K562 (cell line): ENCODE data around the gene IL20. TPM values are rescaled to one million over a fixed set of nuclear protein-coding genes. Genes with fewer than 3 reads are reported as not detected.

Experiments
- ATAC-seq: fragments of 200-7000 bp; cut with Tn5 transposase; 3 replicates; pipeline ENCODE4 v1.9.1; 2020; ENCODE audit warnings: moderate library complexity
- BruUV-seq: library from RNA; stranded (reverse); fragments of 400-500 nt; replicated peaks from 2 replicates; lab custom pipeline; 2021; lab: Mats Ljungman, UMichigan
- CTCF ChIA-PET: fragments of 300-600 bp; formaldehyde crosslinking; extraction: SDS; loops from one replicate; lab custom pipeline; 2021; ENCODE audit warnings: low intra/inter-chr PET ratio; lab: Yijun Ruan, JAX
- POLR2A ChIA-PET: fragments of 300-600, 350-650 bp; sonication (Branson Sonifier 250); formaldehyde crosslinking; extraction: SDS; loops from one replicate; lab custom pipeline; 2021; ENCODE audit warnings: antibody characterized with exemption, inconsistent platforms; lab: Yijun Ruan, JAX
- DNase-seq, 4 experiments: peaks; one replicate each; pipeline versions ENCODE4 v3.0.0 to v3.0.0-alpha.2; 2011 to 2018; ENCODE audit warnings: low spot score in 3 of 4, mixed read lengths in 3 of 4; ENCODE audit errors: extremely low read depth in 1 of 4
- FAIRE-seq: peaks from 2 replicates; lab custom pipeline; 2011; peaks lifted over from hg19 to GRCh38; lab: Jason Lieb, UNC
- H2AFZ ChIP-seq: 2 replicates; pipeline ENCODE4 v1.6.0; 2011; ENCODE audit warnings: low read depth, low read length, control low read depth, inconsistent platforms
- H3K27ac ChIP-seq: fragments of 200-600 bp; 3 replicates; pipeline ENCODE4 v1.8.0; 2011; ENCODE audit warnings: low read depth, mild to moderate bottlenecking, control low read depth, inconsistent platforms, low read length, moderate library complexity, mixed read lengths; ENCODE audit errors: extremely low read depth
- H3K27me3 ChIP-seq, 2 experiments: fragments of 300-600 bp in 1 of 2; 2 replicates in 1 of 2; 3 replicates in 1 of 2; pipeline versions ENCODE4 v1.6.0 to v1.8.0; 2011; ENCODE audit warnings: inconsistent platforms in 2 of 2, low read length in 2 of 2, mild to moderate bottlenecking in 1 of 2, mixed read lengths in 1 of 2, moderate library complexity in 1 of 2; ENCODE audit not compliant: control insufficient read depth in 2 of 2, insufficient read depth in 2 of 2
- H3K36me3 ChIP-seq: fragments of 300-600 bp; 3 replicates; pipeline ENCODE4 v1.8.0; 2011; ENCODE audit warnings: mild to moderate bottlenecking, low read length, inconsistent platforms; ENCODE audit not compliant: control insufficient read depth, insufficient read depth
- H3K4me1 ChIP-seq, 2 experiments: fragments of 200-600 bp in 1 of 2; replicated peaks in 1 of 2; 2 replicates in 1 of 2; 3 replicates in 1 of 2; pipeline versions ENCODE4 v1.5.1 to v1.8.0; 2011; ENCODE audit warnings: inconsistent platforms in 2 of 2, low read length in 2 of 2, mild to moderate bottlenecking in 1 of 2, mixed read lengths in 1 of 2, moderate library complexity in 1 of 2; ENCODE audit not compliant: control insufficient read depth in 2 of 2, insufficient read depth in 2 of 2
- H3K4me2 ChIP-seq: 2 replicates; pipeline ENCODE4 v1.6.1; 2011; ENCODE audit warnings: low read length, control low read depth, inconsistent platforms, mixed read lengths; ENCODE audit not compliant: insufficient read depth
- H3K4me3 ChIP-seq: fragments of 200-600 bp; sonication (generic), shearing (Covaris generic); 2 replicates; pipeline ENCODE4 v1.5.1; 2016; ENCODE audit warnings: control low read depth, inconsistent platforms
- H3K79me2 ChIP-seq: fragments of 200-600 bp; 3 replicates; pipeline ENCODE4 v1.8.0; 2011; ENCODE audit warnings: low read length, inconsistent platforms; ENCODE audit not compliant: control insufficient read depth, insufficient read depth
- H3K9ac ChIP-seq, 2 experiments: 2 replicates each; pipeline versions ENCODE4 v1.6.0 to v1.6.1; 2011; ENCODE audit warnings: low read depth in 2 of 2, low read length in 2 of 2, control low read depth in 1 of 2, inconsistent platforms in 1 of 2, mild to moderate bottlenecking in 1 of 2, mixed read lengths in 1 of 2; ENCODE audit not compliant: insufficient read depth in 1 of 2
- H3K9me1 ChIP-seq: one replicate; pipeline ENCODE4 v1.6.0; 2011; ENCODE audit warnings: inconsistent platforms, mild to moderate bottlenecking, low read length, moderate library complexity; ENCODE audit not compliant: control insufficient read depth, insufficient read depth
- H3K9me3 ChIP-seq: replicated peaks from 2 replicates; pipeline ENCODE4 v1.5.1; 2011; ENCODE audit warnings: low read depth, low read length, inconsistent platforms; ENCODE audit not compliant: control insufficient read depth, insufficient read depth
- H4K20me1 ChIP-seq: replicated peaks from 2 replicates; pipeline ENCODE4 v1.6.1; 2011; ENCODE audit warnings: low read length, inconsistent platforms, mixed read lengths; ENCODE audit not compliant: control insufficient read depth, insufficient read depth
- CCNT2 ChIP-seq: IDR thresholded peaks from 2 replicates; pipeline ENCODE4 v1.6.1; 2011; ENCODE audit warnings: borderline replicate concordance, low read depth, mild to moderate bottlenecking, moderate library complexity, mixed read lengths, low read length; ENCODE audit not compliant: insufficient read length; ENCODE audit errors: extremely low read depth
- CREB1 ChIP-seq, 2 experiments: sonication (generic) in 1 of 2; formaldehyde crosslinking in 1 of 2; IDR thresholded peaks; 2 replicates each; pipeline versions ENCODE4 v1.6.1 to v1.8.0; 2012 to 2022; ENCODE audit warnings: inconsistent platforms in 1 of 2, mild to moderate bottlenecking in 1 of 2, missing genetic modification reagents in 1 of 2, moderate library complexity in 1 of 2
- GATAD2B ChIP-seq: fragments of 450-650 bp; IDR thresholded peaks from 2 replicates; pipeline ENCODE4 v1.6.1; 2017; ENCODE audit warnings: mild to moderate bottlenecking, borderline replicate concordance
- GTF2E2 ChIP-seq: fragments of 200-800 bp; sonication (Bioruptor generic); IDR thresholded peaks from 2 replicates; pipeline ENCODE4 v1.6.1; 2016; ENCODE audit warnings: missing genetic modification characterization, missing compliant biosample characterization
- HIVEP1 ChIP-seq: fragments of 250-450 bp; sonication (Bioruptor Pico); IDR thresholded peaks from 2 replicates; pipeline ENCODE4 v1.4.0; 2020; ENCODE audit warnings: mild to moderate bottlenecking
- MBD2 ChIP-seq: sonication (generic); IDR thresholded peaks from 2 replicates; pipeline ENCODE4 v1.6.1; 2016; ENCODE audit warnings: low read depth, borderline replicate concordance
- NR2C2 ChIP-seq, 2 experiments: fragments of 200-800 bp in 1 of 2; sonication (Bioruptor generic) in 1 of 2; sonication (generic) in 1 of 2; formaldehyde crosslinking in 1 of 2; IDR thresholded peaks; 2 replicates each; pipeline versions ENCODE4 v1.6.1 to v1.8.0; 2016 to 2022; ENCODE audit warnings: mild to moderate bottlenecking in 1 of 2, missing compliant biosample characterization in 1 of 2, missing genetic modification characterization in 1 of 2, missing genetic modification reagents in 1 of 2
- RBM22 ChIP-seq: fragments of 200-400 bp; formaldehyde crosslinking; IDR thresholded peaks from 2 replicates; pipeline ENCODE4 v1.6.1; 2018; ENCODE audit warnings: low read length, low read depth; ENCODE audit not compliant: poor library complexity, severe bottlenecking
- SRSF9 ChIP-seq: fragments of 200-400 bp; formaldehyde crosslinking; IDR thresholded peaks from 2 replicates; pipeline ENCODE4 v1.6.1; 2017; ENCODE audit warnings: low read depth, low read length, borderline replicate concordance
- ZNF274 ChIP-seq: IDR thresholded peaks from 2 replicates; pipeline ENCODE4 v1.6.1; 2011; ENCODE audit warnings: low read depth, mild to moderate bottlenecking, low read length, moderate library complexity, borderline replicate concordance
- ZNF41 ChIP-seq: fragments of 250-450 bp; sonication (Bioruptor Pico); conservative IDR thresholded peaks from 2 replicates; pipeline ENCODE4 v1.4.0; 2020; ENCODE audit warnings: mild to moderate bottlenecking
- ZNF445 ChIP-seq: fragments of 250-450 bp; sonication (Bioruptor Pico); IDR thresholded peaks from 2 replicates; pipeline ENCODE4 v1.4.0; 2020; ENCODE audit warnings: low read depth, mild to moderate bottlenecking, moderate library complexity
- WGBS: fragments of 100-300 bp; shearing (Covaris generic); methylation state at CpG from one replicate; pipeline ENCODE4 v1.1.6; 2016; ENCODE audit warnings: low coverage, mixed read lengths; ENCODE audit not compliant: insufficient coverage; ENCODE audit errors: missing lambda C conversion rate; 5-methylcytosine and 5-hydroxymethylcytosine counted together
- in situ Hi-C: fragments of 300-500 bp; cut with MboI; formaldehyde crosslinking; loops from 4 replicates; pipeline ENCODE4 v1.15.0; 2018; ENCODE audit warnings: inconsistent platforms, mixed read lengths
- intact Hi-C: fragments of 100-400 bp; cut with micrococcal nuclease; formaldehyde crosslinking; loops from 2 replicates; pipeline ENCODE4 v1.14.2; 2022
- polyA plus RNA-seq, 8 experiments: library from polyadenylated mRNA; depleted of rRNA in 4 of 8; stranded (reverse) in 5 of 8; unstranded in 3 of 8; fragments of >200 nt; fragmentation: Nextera tagmentation in 2 of 8; fragmentation: Illumina TruSeq in 1 of 8; extraction: Ambion mirVana in 2 of 8; extraction: Trizol in 1 of 8; gene quantifications; 2 replicates each; pipeline versions ENCODE4 v1.2.1 to v1.2.3, GENCODE V29; 2011 to 2014; ENCODE audit warnings: inconsistent platforms in 1 of 8, missing spikeins in 1 of 8
- total RNA-seq, 7 experiments: library from RNA; depleted of rRNA in 6 of 7; stranded (reverse); fragments of >200 nt in 6 of 7; fragmentation: Illumina TruSeq in 2 of 7; extraction: Trizol in 2 of 7; gene quantifications; 2 replicates each; pipeline versions ENCODE4 v1.2.1 to v1.2.3, GENCODE V29; 2011 to 2021; ENCODE audit warnings: low replicate concordance in 1 of 7
- TF ChIP-seq, protein P1 (sequence below), 2 experiments: IDR thresholded peaks; 2 replicates each; pipeline ENCODE4 v1.6.1; 2012; ENCODE audit warnings: improper control_type of control experiment in 2 of 2, low read depth in 2 of 2, low read length in 2 of 2, borderline replicate concordance in 1 of 2
- TF ChIP-seq, protein P2 (sequence below): fragments of 250-450 bp; sonication (Bioruptor Pico); IDR thresholded peaks from 2 replicates; pipeline ENCODE4 v1.8.0; 2021; ENCODE audit warnings: mild to moderate bottlenecking, moderate library complexity
- TF ChIP-seq, protein P3 (sequence below): sonication (generic); formaldehyde crosslinking; IDR thresholded peaks from 2 replicates; pipeline ENCODE4 v1.8.0; 2022; ENCODE audit warnings: mild to moderate bottlenecking, missing genetic modification reagents
- TF ChIP-seq, protein P4 (sequence below): sonication (generic); formaldehyde crosslinking; IDR thresholded peaks from 2 replicates; pipeline ENCODE4 v1.5.0; 2020; ENCODE audit warnings: missing genetic modification reagents

IL20 gene
- total and polyA plus RNA-seq, 9 of the 15 experiments (the other 6 are each of a cell fraction or from before 2014, with no cell fraction given): not detected

DNA sequence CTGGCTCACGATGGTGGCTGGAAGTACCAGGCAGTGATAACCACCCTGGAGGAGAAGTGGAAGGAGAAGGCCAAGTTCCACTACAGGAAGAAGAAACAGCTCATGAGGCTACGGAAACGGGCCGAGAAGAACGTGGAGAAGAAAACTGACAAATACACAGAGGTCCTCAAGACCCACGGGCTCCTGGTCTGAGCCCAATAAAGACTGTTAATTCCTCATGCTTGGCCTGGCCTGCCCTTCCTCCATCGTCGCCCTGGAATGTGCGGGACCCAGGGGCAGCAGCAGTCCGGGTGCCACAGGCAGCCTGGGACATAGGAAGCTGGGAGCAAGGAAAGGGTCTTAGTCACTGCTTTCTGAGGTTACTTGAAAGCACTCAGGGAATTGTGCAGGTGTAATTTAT is 42.6 kb downstream of the IL20 start:
- ChIA-PET POLR2A (interaction anchor here (0.6 to 2.5 kb wide), 6 partner anchors 13 to 598 kb away, joined by 3 to 7 read pairs (median 4); partner anchors contain the start of genes FCMR and IL20), CTCF (interaction anchor here (1.3 to 1.5 kb wide), 2 partner anchors 169 to 274 kb away, joined by 3 to 4 read pairs; no protein-coding TSS in a partner anchor)
- Histone ChIP-seq H4K20me1 (0 out of 2 replicates have a peak, but pooled peaks cover 3% of the 10 kb centered on the region), H3K4me3 (no peak overlapping the region), H3K27ac (no peak overlapping the region), H3K9me1 (no peaks in the 10 kb centered on the region), H3K36me3 (no peaks in the 10 kb centered on the region), H3K9ac (no peak overlapping the region), H3K79me2 (no peaks in the 10 kb centered on the region), H3K4me1 (peaks cover 9 to 18% of the 10 kb centered on the region in 2 experiments; a peak in 4 of 5 replicates), H2AFZ (0 out of 2 replicates have a peak overlapping the region, but pooled peaks have one; percentile 99), H3K4me2 (no peak overlapping the region), H3K27me3 (peaks cover 17 to 41% of the 10 kb centered on the region in 2 experiments; a peak in 4 of 5 replicates), H3K9me3 (no peaks in the 10 kb centered on the region)
- 40% methylated on average over 10 of the region's 10 CpGs for WGBS
- no peak for DNase-seq
- intact Hi-C loops: no loop called here
- ATAC-seq: no peak
- in situ Hi-C loops: loop anchor here (25.0 kb wide), 1 partner anchor 296 kb away; the partner anchor contains the start of gene EIF2D
- FAIRE-seq: no peak
- no TSS peak for BruUV-seq
- no peak for TF ChIP-seq CREB1 (IDR thresholded peaks at IDR 0.05)
- no peak for TF ChIP-seq CREB1 (CRISPR knock-in tag; IDR thresholded peaks at IDR 0.05)
- no peak for TF ChIP-seq GATAD2B
- no peak for TF ChIP-seq SRSF9
- TF ChIP-seq ZNF274: no peak
- no peak for TF ChIP-seq ZNF41 (CRISPR knock-in tag)
- TF ChIP-seq GTF2E2 (tag): no peak
- no peak for TF ChIP-seq CCNT2
- TF ChIP-seq ZNF445 (CRISPR knock-in tag): no peak
- TF ChIP-seq RBM22: no peak
- TF ChIP-seq, protein P1, sequence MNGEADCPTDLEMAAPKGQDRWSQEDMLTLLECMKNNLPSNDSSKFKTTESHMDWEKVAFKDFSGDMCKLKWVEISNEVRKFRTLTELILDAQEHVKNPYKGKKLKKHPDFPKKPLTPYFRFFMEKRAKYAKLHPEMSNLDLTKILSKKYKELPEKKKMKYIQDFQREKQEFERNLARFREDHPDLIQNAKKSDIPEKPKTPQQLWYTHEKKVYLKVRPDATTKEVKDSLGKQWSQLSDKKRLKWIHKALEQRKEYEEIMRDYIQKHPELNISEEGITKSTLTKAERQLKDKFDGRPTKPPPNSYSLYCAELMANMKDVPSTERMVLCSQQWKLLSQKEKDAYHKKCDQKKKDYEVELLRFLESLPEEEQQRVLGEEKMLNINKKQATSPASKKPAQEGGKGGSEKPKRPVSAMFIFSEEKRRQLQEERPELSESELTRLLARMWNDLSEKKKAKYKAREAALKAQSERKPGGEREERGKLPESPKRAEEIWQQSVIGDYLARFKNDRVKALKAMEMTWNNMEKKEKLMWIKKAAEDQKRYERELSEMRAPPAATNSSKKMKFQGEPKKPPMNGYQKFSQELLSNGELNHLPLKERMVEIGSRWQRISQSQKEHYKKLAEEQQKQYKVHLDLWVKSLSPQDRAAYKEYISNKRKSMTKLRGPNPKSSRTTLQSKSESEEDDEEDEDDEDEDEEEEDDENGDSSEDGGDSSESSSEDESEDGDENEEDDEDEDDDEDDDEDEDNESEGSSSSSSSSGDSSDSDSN (IDR thresholded peaks at IDR 0.05; ENCODE audit: borderline replicate concordance in 1 of 2, low read depth in 2 of 2, low read length in 2 of 2): no peak
- TF ChIP-seq, protein P2, sequence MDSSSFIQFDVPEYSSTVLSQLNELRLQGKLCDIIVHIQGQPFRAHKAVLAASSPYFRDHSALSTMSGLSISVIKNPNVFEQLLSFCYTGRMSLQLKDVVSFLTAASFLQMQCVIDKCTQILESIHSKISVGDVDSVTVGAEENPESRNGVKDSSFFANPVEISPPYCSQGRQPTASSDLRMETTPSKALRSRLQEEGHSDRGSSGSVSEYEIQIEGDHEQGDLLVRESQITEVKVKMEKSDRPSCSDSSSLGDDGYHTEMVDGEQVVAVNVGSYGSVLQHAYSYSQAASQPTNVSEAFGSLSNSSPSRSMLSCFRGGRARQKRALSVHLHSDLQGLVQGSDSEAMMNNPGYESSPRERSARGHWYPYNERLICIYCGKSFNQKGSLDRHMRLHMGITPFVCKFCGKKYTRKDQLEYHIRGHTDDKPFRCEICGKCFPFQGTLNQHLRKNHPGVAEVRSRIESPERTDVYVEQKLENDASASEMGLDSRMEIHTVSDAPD (CRISPR knock-in tag): no peak
- TF ChIP-seq, protein P3, sequence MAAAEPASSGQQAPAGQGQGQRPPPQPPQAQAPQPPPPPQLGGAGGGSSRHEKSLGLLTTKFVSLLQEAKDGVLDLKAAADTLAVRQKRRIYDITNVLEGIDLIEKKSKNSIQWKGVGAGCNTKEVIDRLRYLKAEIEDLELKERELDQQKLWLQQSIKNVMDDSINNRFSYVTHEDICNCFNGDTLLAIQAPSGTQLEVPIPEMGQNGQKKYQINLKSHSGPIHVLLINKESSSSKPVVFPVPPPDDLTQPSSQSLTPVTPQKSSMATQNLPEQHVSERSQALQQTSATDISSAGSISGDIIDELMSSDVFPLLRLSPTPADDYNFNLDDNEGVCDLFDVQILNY (CRISPR knock-in tag): no peak
- no peak for TF ChIP-seq HIVEP1 (CRISPR knock-in tag)
- TF ChIP-seq, protein P4, sequence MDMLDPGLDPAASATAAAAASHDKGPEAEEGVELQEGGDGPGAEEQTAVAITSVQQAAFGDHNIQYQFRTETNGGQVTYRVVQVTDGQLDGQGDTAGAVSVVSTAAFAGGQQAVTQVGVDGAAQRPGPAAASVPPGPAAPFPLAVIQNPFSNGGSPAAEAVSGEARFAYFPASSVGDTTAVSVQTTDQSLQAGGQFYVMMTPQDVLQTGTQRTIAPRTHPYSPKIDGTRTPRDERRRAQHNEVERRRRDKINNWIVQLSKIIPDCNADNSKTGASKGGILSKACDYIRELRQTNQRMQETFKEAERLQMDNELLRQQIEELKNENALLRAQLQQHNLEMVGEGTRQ (CRISPR knock-in tag): no peak
- no peak for TF ChIP-seq NR2C2 (CRISPR knock-in tag; IDR thresholded peaks at IDR 0.05)
- TF ChIP-seq NR2C2 (tag; IDR thresholded peaks at IDR 0.05): no peak
- no peak for TF ChIP-seq MBD2
